Left lung (tissue), 10 donors: ENCODE results near the gene TMC5. TPM values are rescaled to one million over a fixed set of nuclear protein-coding genes. Genes with fewer than 3 reads are reported as not detected.

ENCODE experiments used
- ATAC-seq: fragments of 200-7000 bp; cut with Tn5 transposase; one replicate; pipeline ENCODE4 v1.9.1; 2020; ENCODE audit warnings: moderate library complexity
- DNase-seq, 4 donors: peaks; one replicate each; pipeline ENCODE4 v3.0.0-alpha.2; 2013 to 2020
- H3K27ac ChIP-seq, 2 donors: fragments of 200-600 bp; sonication (generic) in 1 of 2; one replicate each; pipeline versions ENCODE4 v1.5.0 to v1.8.0; 2020 to 2021
- H3K27me3 ChIP-seq, 2 donors: fragments of 200-600 bp; sonication (generic) in 1 of 2; one replicate each; pipeline versions ENCODE4 v1.5.0 to v1.8.0; 2020 to 2021
- H3K36me3 ChIP-seq, 2 donors: fragments of 200-600 bp; sonication (generic) in 1 of 2; one replicate each; pipeline versions ENCODE4 v1.5.0 to v1.8.0; 2020 to 2021
- H3K4me1 ChIP-seq, 2 donors: fragments of 200-600 bp; one replicate each; pipeline ENCODE4 v1.8.0; 2021
- H3K4me3 ChIP-seq, 2 donors: fragments of 200-600 bp; sonication (generic) in 1 of 2; one replicate each; pipeline versions ENCODE4 v1.5.0 to v1.8.0; 2020 to 2021; ENCODE audit warnings: mild to moderate bottlenecking in 1 of 2
- H3K9me3 ChIP-seq, 2 donors: fragments of 200-600 bp; sonication (generic) in 1 of 2; one replicate each; pipeline versions ENCODE4 v1.5.0 to v1.8.0; 2020 to 2021
- intact Hi-C, 2 donors: fragments of 100-400 bp; cut with DNase I; formaldehyde crosslinking; loops; one replicate each; pipeline versions ENCODE4 v1.11.2 to v1.14.2; 2022
- polyA plus RNA-seq, 6 donors: library from polyadenylated mRNA; unstranded; fragments of 120-200 nt; gene quantifications; one replicate each; pipeline ENCODE4 v1.2.1, GENCODE V29; 2013; ENCODE audit not compliant: insufficient read length in 6 of 6
- total RNA-seq, 2 donors: library from RNA; stranded (reverse); fragmentation: NEBNext Ultra II Directional; extraction: Animal tissue kit (Norgen Biotek cat#: 25700); gene quantifications; one replicate each; pipeline ENCODE4 v1.2.1, GENCODE V29; 2021
- TF ChIP-seq, protein P1 (sequence below), 2 donors: fragments of 200-600 bp; sonication (generic) in 1 of 2; IDR thresholded peaks; one replicate each; pipeline versions ENCODE4 v1.5.0 to v1.8.0; 2021; ENCODE audit warnings: antibody characterized with exemption in 2 of 2
- donor health status: DM: no; HTN: yes; CAD: no.
- donor health status: DM: no; HTN: no; CAD: no.

Gene TMC5
- total and polyA plus RNA-seq, 8 donors: 4.1 to 105 (median 8.4) TPM

DNA sequence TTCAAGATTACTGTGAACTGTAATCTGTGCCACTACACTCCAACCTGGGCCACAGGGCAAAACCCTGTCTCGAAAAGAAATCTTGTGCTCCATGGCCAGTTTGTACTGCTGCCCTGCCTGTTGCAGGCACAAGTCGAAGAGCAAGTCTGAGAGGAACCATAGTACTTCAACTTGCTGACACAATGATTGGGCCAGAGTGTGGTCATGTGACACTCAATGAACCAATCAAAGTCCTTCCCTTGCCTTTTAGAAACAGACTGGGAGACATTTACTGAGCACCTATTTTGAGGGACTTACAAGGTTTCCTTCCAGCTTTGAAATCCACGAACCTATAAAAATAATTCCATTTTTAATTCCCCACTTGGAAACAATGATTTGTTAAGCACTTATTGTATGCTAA, 39.8 kb upstream of the TMC5 start:
- Histone ChIP-seq H3K4me3 (no peak overlapping the region), H3K36me3 (no peaks in the 10 kb centered on the region), H3K4me1 (peaks cover 2 to 7% of the 10 kb centered on the region in 2 donors), H3K27ac (no peak overlapping the region), H3K27me3 (no peaks in the 10 kb centered on the region), H3K9me3 (no peaks in the 10 kb centered on the region)
- intact Hi-C loops: no loop called here
- TF ChIP-seq, protein P1, sequence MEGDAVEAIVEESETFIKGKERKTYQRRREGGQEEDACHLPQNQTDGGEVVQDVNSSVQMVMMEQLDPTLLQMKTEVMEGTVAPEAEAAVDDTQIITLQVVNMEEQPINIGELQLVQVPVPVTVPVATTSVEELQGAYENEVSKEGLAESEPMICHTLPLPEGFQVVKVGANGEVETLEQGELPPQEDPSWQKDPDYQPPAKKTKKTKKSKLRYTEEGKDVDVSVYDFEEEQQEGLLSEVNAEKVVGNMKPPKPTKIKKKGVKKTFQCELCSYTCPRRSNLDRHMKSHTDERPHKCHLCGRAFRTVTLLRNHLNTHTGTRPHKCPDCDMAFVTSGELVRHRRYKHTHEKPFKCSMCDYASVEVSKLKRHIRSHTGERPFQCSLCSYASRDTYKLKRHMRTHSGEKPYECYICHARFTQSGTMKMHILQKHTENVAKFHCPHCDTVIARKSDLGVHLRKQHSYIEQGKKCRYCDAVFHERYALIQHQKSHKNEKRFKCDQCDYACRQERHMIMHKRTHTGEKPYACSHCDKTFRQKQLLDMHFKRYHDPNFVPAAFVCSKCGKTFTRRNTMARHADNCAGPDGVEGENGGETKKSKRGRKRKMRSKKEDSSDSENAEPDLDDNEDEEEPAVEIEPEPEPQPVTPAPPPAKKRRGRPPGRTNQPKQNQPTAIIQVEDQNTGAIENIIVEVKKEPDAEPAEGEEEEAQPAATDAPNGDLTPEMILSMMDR (IDR thresholded peaks at IDR 0.05): no peak
- DNase-seq (no peak), ATAC-seq (no peak)

DNA sequence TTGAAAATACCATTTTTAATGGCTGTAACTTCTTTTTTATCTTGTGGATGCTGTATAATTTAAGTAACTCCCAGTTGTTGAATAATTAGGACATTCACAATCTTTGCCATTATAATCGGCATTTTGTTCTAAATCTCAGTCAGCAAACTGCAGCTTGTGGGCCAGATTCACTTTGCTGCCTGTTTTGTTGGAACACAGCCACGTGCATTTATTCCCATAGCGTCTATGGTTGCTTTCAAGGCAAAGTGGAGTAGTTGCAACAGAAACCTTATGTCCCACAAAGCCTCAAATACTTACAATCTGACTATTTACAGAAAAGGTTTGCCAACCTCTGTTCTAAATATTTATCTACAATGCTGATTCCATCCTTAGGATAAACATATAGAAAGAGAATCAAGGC, 39.2 kb upstream of the TMC5 start:
- H3K27ac ChIP-seq: no peak overlapping the region
- no peaks in the 10 kb centered on the region for H3K27me3 ChIP-seq
- TF ChIP-seq, protein P1 (IDR thresholded peaks at IDR 0.05): no peak
- no peaks in the 10 kb centered on the region for H3K36me3 ChIP-seq
- no peak for DNase-seq
- no peak overlapping the region for H3K4me3 ChIP-seq
- peaks cover 2 to 7% of the 10 kb centered on the region in 2 donors for H3K4me1 ChIP-seq
- no peaks in the 10 kb centered on the region for H3K9me3 ChIP-seq
- intact Hi-C loops: no loop called here
- no peak for ATAC-seq

DNA sequence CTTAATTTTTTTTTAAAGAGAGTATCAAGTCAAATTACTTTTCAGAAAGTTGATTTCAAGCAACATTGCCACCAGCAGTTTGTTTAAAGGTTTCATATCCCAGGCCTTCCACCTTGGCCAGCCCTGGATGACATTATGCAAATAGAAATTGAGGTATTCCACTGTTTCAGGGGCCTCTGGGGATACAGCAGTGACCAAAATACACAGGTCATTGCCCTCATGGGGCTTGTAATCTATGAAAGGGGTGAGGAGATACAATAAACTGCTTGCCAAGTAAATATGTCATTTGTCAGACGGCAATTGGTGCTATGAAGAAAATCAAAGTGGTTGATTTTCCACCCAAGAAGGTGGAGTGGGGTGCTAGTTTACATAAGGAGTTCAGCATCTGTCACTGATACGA, 37.8 kb upstream of the TMC5 start:
- H3K27ac ChIP-seq: peak overlapping the region; percentile 8 to 11
- H3K4me3 ChIP-seq: no peak overlapping the region
- intact Hi-C loops: no loop called here
- TF ChIP-seq, protein P1 (IDR thresholded peaks at IDR 0.05): no peak
- peaks cover 2 to 7% of the 10 kb centered on the region in 2 donors for H3K4me1 ChIP-seq
- no peaks in the 10 kb centered on the region for H3K36me3 ChIP-seq
- no peaks in the 10 kb centered on the region for H3K27me3 ChIP-seq
- DNase-seq: no peak
- no peaks in the 10 kb centered on the region for H3K9me3 ChIP-seq
- ATAC-seq: no peak

DNA sequence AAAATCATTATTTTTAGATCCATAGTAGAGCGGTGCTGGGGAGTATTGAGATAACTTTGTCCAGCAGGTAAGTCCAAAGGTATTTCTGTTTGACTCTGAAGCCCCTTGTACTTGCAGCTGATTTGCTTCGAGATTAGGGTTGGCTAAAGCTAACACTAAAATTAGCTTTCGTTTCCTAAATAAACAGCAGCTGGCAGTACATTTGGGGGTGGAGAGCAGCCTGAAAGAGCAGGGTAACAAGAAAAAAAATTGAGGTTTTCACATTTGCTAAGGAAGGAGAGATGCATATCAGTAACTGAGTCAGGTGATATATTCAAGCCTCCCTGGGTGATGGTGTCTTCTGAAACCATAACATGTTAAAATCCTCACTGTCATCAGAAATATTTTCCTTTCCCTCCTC, 37.4 kb upstream of the TMC5 start:
- Histone ChIP-seq H3K4me1 (peaks cover 2 to 7% of the 10 kb centered on the region in 2 donors), H3K9me3 (no peaks in the 10 kb centered on the region), H3K4me3 (no peak overlapping the region), H3K36me3 (no peaks in the 10 kb centered on the region), H3K27me3 (no peaks in the 10 kb centered on the region), H3K27ac (peak overlapping the region; percentile 8 to 11)
- TF ChIP-seq, protein P1 (IDR thresholded peaks at IDR 0.05): no peak
- DNase-seq: no peak
- no peak for ATAC-seq
- intact Hi-C loops: no loop called here

DNA sequence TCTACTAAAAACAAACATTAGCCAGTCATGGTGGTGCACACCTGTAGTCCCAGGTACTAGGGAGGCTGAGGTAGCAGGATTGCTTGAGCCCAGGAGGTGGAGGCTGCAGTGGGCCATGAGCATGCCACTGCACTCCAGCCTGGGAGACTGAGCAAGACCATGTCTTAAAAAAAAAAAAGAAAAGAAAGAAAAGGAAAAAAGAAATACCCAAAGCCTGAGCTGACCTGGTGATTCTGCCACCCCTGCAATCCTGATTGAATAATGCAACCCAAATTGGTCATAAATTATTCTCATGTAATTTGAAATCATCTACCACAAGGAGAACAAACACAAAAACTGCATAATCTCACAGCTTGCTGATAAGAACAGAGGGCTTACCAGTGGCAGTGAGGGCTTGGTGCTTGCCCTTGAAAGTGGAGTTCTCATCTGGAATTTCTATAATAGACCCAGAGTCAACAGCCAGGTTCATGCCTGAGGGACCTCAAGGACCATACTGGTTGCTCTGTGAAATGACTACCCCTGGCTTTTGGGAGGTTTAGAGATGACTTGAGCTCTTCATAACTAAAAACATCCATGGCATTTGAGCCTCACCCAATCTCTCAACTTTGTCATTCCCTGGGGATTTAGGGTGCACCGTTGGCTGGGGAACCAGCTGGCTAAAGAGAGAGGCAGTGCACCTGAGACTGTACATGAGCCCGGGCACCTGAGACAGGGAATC, 35.4 kb upstream of the TMC5 start:
- DNase-seq: peak in 2 of 4 donors; percentile 42 to 45
- Histone ChIP-seq H3K4me3 (no peak overlapping the region), H3K9me3 (peaks cover 0 to 3% of the 10 kb centered on the region in 2 donors), H3K27me3 (no peaks in the 10 kb centered on the region), H3K36me3 (no peaks in the 10 kb centered on the region), H3K4me1 (peaks cover 2 to 7% of the 10 kb centered on the region in 2 donors), H3K27ac (peak overlapping the region; percentile 61 to 70)
- intact Hi-C loops: no loop called here
- TF ChIP-seq, protein P1 (IDR thresholded peaks at IDR 0.05): no peak
- ATAC-seq: peak; percentile 75
